HG02610 (cell line): ENCODE measurements around the gene MATCAP1.

Experiments used
- ATAC-seq: cut with Tn5 transposase; IDR thresholded peaks from one replicate; pipeline ENCODE4 v1.9.1; 2021; ENCODE audit warnings: mild to moderate bottlenecking, moderate library complexity; ENCODE audit not compliant: unreplicated experiment

MATCAP1 gene

DNA sequence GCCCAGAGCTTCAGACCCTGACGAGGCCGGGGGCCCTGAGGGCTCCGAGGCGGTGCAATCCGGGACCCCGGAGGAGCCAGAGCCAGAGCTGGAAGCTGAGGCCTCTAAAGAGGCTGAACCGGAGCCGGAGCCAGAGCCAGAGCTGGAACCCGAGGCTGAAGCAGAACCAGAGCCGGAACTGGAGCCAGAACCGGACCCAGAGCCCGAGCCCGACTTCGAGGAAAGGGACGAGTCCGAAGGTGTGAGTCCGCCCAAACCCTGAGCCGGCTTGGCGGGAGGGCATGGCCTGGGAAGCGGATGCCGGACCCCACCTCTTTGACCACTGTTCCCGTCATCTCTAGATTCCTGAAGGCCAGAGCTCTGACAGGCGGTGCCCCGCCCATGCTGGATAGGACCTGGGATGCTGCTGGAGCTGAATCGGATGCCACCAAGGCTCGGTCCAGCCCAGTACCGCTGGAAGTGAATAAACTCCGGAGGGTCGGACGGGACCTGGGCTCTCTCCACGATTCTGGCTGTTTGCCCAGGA lies 9.0 kb downstream of the MATCAP1 start:
- no peak for ATAC-seq

DNA sequence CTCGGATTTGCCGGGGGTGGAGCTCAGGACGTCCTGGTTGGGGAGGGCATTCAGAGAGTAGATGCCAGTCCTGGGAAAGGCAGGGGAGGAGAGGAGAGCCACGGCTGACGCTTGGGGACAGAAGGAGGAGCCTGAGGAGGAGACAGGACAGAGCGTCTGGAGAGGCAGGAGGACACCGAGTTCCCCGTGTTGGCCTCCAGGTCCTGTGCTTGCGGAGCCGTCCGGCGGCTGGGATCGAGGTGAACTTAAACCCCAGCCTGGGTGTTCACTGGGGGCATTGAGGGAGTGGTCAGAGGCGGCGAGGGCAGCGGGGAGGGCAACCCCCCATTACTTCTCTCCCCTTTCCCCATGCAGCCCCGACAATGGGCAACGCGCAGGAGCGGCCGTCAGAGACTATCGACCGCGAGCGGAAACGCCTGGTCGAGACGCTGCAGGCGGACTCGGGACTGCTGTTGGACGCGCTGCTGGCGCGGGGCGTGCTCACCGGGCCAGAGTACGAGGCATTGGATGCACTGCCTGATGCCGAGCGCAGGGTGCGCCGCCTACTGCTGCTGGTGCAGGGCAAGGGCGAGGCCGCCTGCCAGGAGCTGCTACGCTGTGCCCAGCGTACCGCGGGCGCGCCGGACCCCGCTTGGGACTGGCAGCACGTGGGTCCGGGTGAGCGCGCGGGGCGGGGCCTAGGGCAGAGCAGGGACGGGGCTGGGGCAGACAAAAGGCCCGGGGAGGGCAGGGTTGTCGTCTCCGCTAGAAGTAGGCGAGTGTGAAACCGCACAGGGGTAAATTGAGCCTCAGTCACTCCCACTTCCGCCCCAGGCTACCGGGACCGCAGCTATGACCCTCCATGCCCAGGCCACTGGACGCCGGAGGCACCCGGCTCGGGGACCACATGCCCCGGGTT lies 9.7 kb downstream of the MATCAP1 start:
- peak; percentile 27 for ATAC-seq

GRCh38 chr16:67173323-67173722 lies 10.4 kb downstream of the MATCAP1 start:
- ATAC-seq: no peak

- no peak for ATAC-seq
Observed at GRCh38 chr16:67170949-67171649, 12.7 kb downstream of the MATCAP1 start.

DNA sequence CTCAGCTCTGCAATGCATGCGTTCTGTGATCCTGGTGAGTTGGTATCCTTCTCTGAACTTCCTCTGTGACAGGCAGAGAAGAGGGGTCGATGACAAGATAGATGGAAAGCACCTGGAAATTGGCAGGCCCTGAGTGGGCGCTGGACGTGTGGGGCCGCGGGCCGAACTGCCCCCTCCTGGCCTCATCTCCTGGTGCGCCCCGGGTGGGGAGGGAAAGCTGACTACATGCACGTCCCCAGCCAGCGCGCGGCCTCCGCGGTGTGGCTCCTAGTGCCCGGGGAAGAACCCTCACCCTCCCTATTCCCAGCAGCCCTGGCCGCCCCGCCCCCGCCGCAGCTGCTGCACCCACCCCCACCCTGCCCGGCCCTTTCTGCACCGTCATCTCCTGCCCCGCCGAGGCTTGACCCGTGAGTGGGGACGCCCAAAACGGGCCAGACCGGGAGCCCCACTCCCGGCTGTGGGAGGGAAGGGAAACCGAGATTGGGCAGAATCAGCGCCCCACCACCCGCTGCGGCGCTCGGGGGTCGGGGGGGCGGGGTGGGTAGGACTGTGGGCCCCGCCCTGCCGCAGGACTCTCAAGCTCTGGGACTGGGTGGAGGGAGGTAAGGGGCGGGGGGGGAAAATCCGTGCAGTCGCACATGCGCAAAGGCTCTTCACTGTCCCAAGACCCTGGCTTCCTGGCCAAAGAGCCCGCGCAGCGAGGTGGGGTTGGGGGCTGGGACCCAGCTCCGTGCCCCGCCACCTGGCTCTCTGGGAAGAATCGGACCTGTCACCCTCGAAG lies 13.4 kb downstream of the MATCAP1 start, which contains the start of gene NOL3:
TSS of gene NOL3 (plus strand) at position 371 of the 781 bp plus-strand sequence.
- ATAC-seq: peak; percentile 37

GRCh38 chr16:67169642-67170167 lies 14.1 kb downstream of the MATCAP1 start:
- ATAC-seq: no peak

- ATAC-seq: no peak
Observed at GRCh38 chr16:67169011-67169451, 14.7 kb downstream of the MATCAP1 start.

DNA sequence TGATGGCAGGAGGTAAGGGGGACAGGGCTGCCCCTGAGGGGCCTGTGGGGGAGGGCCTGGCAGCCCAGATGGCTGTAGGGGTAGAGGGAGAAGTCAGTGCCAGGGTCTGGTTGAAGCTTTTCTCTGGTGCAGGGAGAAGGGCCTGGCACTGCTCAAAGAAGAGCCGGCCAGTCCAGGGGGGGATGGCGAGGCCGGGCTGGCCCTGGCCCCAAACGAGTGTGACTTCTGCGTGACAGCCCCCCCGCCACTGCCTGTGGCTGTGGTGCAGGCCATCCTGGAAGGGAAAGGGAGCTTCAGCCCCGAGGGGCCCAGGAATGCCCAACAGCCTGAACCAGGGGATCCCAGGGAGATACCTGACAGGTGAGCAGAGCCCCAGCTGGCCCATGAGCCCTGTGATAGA lies 16.2 kb downstream of the MATCAP1 start:
- ATAC-seq: no peak

DNA sequence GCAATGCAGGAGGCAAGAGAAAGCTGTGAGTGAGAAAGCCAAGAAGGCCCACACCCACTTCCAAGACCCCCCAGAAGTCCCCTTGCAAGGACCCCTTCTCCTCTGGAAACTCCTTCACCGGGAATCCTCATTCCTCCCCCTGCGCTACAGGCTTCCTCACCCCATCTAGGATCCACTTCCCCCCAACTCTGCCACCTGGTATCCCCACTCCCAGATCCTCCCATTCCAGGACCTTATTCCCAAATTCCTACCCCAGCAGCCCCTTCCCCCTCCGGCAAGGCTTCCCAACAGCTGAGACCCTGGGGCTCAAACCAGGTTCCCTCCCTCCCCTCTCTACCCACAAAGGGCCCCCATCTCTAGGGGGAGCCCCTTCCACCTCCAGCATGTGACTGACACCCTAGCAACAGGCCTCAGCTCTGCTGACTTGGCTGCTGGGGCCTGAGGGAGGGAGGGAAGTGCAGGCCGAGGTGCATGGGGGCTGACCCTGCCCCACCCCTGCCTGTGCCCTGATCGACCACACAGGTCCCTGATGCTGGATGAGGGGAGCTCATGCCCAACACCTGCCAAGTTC lies 17.1 kb downstream of the MATCAP1 start:
- no peak for ATAC-seq

DNA sequence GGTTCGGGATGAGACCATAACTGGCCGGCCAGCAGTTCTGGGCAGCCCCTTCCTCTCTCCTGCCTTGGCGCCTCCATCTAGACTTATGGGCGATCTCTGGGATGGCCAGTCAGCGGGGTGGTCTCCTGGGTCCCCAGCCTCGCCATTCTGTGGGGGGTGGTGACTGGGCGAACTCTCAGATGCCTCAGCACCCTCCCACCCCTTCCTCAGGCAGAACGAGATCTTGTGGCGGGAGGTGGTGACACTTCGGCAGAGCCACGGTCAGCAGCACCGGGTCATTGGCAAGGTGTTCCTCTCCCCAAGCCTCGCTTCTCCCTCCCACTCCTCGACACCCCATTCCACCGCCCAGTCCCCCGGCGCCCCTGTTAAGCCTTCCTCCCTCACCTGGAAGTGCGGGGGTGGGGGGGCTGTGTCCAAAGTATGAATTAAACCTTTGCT lies 17.6 kb downstream of the MATCAP1 start:
- no peak for ATAC-seq

DNA sequence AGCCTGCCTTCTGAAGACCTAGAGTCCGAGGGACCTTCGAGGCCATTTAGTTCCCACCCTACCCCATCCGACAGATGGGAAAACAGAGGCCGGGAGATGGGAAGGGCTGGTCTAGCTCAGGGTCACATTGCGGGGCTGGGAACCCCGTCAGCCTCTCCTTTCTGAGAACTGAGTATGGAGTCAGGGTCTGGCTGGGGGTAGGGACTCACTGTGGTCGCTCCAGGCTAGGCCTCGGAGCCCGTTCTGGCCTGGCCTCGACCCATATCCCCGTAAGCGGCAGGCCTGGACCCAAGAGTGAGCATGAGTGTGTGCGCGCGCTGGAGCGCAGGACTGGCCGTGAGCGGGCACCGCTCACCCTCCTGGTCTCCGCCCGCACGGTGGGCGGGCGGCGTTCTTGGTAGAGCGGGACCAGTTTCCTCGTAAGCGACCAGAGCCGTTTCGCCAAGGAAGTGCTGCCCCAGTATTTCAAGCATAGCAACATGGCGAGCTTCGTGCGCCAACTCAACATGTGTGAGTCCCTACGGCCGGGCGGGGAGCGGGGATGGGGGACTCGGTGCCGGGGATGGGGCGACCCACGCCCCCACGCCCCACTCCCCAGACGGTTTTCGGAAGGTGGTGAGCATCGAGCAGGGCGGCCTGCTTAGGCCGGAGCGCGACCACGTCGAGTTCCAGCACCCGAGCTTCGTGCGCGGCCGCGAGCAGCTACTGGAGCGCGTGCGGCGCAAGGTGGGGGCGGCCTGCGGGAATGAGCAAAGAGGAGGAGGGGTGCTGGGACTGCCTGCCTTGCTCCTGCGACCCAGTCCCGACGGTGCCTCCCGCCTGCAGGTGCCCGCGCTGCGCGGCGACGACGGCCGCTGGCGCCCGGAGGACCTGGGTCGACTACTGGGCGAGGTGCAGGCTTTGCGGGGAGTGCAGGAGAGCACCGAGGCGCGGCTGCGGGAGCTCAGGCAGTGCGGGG lies 18.4 kb downstream of the MATCAP1 start:
- no peak for ATAC-seq

DNA sequence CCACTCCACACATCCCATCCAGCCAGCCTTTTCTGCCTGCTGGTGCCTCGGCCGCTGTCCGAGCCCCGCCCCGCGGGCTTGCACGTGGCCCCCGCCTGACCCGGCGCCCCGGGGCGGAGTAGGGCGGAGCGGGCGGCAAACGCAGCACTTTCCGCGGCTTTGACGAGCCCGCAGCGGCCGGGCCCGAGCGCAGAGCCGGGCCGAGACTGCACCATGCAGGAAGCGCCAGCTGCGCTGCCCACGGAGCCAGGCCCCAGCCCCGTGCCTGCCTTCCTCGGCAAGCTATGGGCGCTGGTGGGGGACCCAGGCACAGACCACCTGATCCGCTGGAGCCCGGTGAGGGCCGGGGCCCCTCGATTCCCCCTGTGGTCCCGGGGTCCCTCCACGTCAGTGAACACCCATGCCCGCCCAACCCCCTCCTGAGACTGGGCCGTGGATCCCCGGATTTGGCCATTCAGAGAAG lies 19.1 kb downstream of the MATCAP1 start, which contains the start of gene HSF4:
TSS of gene HSF4 (plus strand) at position 147 of the 463 bp plus-strand sequence. CDS start at position 214, 67 bp downstream.
- ATAC-seq: no peak

DNA sequence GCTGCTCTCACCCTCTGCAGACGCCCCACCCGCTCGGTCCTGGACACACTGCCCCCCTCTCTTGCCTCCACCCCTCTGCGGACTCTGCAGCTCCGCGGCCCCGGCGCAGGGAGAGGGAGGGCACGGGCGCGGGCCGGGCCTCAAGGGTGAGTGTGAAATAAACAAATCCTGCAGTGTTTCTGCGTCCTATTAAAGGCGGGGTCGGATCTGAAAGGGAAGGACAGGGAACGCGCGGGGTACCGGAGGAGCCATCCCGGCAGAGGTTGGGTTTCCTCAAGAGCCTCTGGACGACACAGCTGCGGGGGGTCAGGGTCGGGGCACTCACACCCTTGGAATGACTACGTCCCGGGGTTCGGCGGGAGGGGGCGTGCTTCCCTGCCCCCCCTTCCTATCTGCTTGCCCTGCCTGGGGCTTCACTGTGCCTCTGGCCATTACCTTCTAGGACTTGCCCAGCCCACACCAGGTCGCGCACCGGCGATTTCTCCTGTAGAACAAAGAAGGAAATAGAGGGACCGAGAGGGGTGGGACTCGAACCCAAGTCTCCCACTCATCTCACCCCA lies 19.7 kb downstream of the MATCAP1 start:
- no peak for ATAC-seq

DNA sequence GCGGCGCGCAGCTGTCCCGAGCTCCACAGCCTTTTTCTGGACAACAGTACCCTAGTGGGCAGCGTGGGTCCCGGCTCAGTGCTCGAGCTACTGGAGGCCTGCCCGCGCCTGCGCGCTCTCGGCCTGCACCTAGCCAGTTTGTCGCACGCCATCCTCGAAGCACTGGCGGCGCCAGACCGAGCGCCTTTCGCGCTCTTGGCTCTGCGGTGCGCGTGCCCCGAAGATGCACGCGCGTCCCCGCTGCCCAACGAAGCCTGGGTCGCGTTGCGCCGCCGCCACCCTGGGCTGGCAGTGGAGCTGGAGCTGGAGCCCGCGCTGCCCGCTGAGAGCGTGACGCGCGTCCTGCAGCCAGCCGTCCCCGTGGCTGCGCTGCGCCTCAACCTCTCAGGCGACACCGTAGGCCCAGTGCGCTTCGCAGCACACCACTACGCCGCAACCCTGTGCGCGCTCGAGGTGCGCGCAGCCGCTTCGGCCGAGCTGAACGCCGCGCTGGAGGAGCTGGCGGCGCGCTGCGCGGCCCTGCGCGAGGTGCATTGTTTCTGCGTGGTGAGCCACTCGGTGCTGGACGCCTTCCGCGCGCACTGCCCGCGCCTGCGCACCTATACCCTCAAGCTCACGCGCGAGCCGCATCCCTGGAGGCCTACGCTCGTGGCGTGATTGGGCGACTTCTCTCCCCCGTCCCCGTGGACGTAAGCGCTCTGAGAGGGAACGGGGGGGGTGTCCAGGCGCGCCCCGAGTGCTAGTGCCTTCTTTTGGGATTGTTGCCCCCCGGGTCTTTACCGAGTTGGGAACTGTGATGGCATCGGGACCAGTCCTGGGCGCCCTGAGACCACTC lies 20.4 kb downstream of the MATCAP1 start:
- no peak for ATAC-seq

- no peak for ATAC-seq
Observed at GRCh38 chr16:67162506-67163163, 21.1 kb downstream of the MATCAP1 start.

DNA sequence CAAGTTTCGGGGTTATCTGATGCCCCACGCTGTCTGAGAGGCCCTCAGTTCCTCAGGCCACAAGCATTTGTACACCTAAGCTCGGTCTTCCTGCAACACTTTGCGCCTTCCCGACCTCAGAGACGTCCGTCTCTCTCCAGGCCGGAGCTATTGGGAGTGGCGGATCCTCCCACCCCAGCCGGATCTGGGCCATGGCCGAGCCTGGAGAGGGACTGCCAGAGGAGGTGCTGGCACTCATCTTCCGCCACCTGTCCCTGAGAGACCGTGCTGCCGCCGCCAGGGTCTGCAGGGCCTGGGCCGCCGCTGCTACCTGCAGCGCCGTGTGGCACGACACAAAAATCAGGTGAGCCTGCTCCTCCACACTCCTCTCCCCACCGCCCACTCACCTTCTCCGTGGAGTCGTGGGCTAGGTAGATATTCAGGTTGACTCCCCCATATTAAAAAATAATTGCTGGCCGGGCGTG lies 22.1 kb downstream of the MATCAP1 start:
- ATAC-seq: no peak
